ENCODE data around the gene DIPK2A. TPM values are rescaled to one million over a fixed set of nuclear protein-coding genes. Genes with fewer than 3 reads are reported as not detected.
A peak's percentile ranks its signal among the peaks of the same experiment; 100 is the strongest.

Gene DIPK2A
- total and polyA plus RNA-seq, 2 of the 13 experiments (the other 11 are each of a cell fraction or from before 2014, with no cell fraction given) = 5.8 to 8.0 TPM

- TF ChIP-seq HMGXB4 (CRISPR knock-in tag; IDR thresholded peaks at IDR 0.05; ENCODE audit: borderline replicate concordance in 1 of 2, low read depth in 1 of 2) (peak in 1 of 2 experiments; percentile 42; a peak in 1 of 4 replicates), KDM5B (CRISPR knock-in tag; IDR thresholded peaks at IDR 0.05; ENCODE audit: borderline replicate concordance) (no peak; the same call in 1 of the 2 replicates), KLF6 (CRISPR knock-in tag; IDR thresholded peaks at IDR 0.05) (0 out of 2 replicates have a peak, but pooled peaks have one; percentile 12), ETV6 (CRISPR knock-in tag; conservative IDR thresholded peaks at IDR 0.05) (no peak), NFIC (IDR thresholded peaks at IDR 0.05; ENCODE audit: low read length) (no peak), ZNF567 (CRISPR knock-in tag; IDR thresholded peaks at IDR 0.05; ENCODE audit: borderline replicate concordance) (no peak), ZFYVE20 (CRISPR knock-in tag; IDR thresholded peaks at IDR 0.05; ENCODE audit: borderline replicate concordance, low read depth) (0 out of 2 replicates have a peak, but pooled peaks have one; percentile 27), MED1 (CRISPR knock-in tag; IDR thresholded peaks at IDR 0.05) (peak; percentile 29; the same call in 1 of the 2 replicates), HNF4G (IDR thresholded peaks at IDR 0.05; ENCODE audit: borderline replicate concordance, low read depth, low read length) (no peak), HNF4G (CRISPR knock-in tag; IDR thresholded peaks at IDR 0.05; ENCODE audit: borderline replicate concordance, low read depth) (no peak), DMAP1 (CRISPR knock-in tag; IDR thresholded peaks at IDR 0.05) (peak; percentile 33; the same call in 1 of the 2 replicates), ATF4 (CRISPR knock-in tag; IDR thresholded peaks at IDR 0.05) (no peak), ZNF160 (CRISPR knock-in tag; IDR thresholded peaks at IDR 0.05) (no peak), ZNF570 (CRISPR knock-in tag; IDR thresholded peaks at IDR 0.05; ENCODE audit: borderline replicate concordance) (no peak), FOXM1 (CRISPR knock-in tag; IDR thresholded peaks at IDR 0.05) (no peak), SATB2 (CRISPR knock-in tag; IDR thresholded peaks at IDR 0.05) (no peak), TEAD2 (CRISPR knock-in tag; IDR thresholded peaks at IDR 0.05) (no peak), UBTF (CRISPR knock-in tag; IDR thresholded peaks at IDR 0.05) (peak; percentile 84), ZBTB37 (CRISPR knock-in tag; IDR thresholded peaks at IDR 0.05) (no peak), U2AF2 (IDR thresholded peaks at IDR 0.05; ENCODE audit: low read depth, low read length) (no peak)
These were observed 1.1 kb downstream of the DIPK2A start (continued) for GRCh38 chr3:143972505-143973258.

Data from HepG2 (cell line).